Activated CD8-positive, alpha-beta T cell treated with anti-CD3 and anti-CD28 coated beads for 36 hours (primary cell): ENCODE data around the gene ACTN4. TPM values are rescaled to one million over a fixed set of nuclear protein-coding genes. Genes with fewer than 3 reads are reported as not detected.

Experiments used
- ATAC-seq: fragments of 200-7000 bp; cut with Tn5 transposase; one replicate; pipeline ENCODE4 v1.10.0; 2021; ENCODE audit warnings: mild to moderate bottlenecking, moderate library complexity
- CTCF ChIA-PET: fragments of 350-600 bp; sonication (Branson Sonifier 250); formaldehyde crosslinking; loops from one replicate; lab custom pipeline; 2021; ENCODE audit warnings: antibody characterized with exemption; lab: Charles Lee
- POLR2A ChIA-PET: fragments of 350-600 bp; sonication (Branson Sonifier 250); formaldehyde crosslinking; loops from one replicate; lab custom pipeline; 2021; ENCODE audit warnings: antibody characterized with exemption; lab: Charles Lee
- DNase-seq: peaks from one replicate; pipeline ENCODE4 v3.0.0-alpha.2; 2020
- H3K27ac Mint-ChIP-seq: one replicate; pipeline ENCODE4 v1.8.0; 2021; ENCODE audit warnings: mild to moderate bottlenecking, mixed read lengths
- H3K27me3 Mint-ChIP-seq: one replicate; pipeline ENCODE4 v1.8.0; 2021; ENCODE audit warnings: mixed read lengths
- H3K36me3 Mint-ChIP-seq: one replicate; pipeline ENCODE4 v1.8.0; 2021; ENCODE audit warnings: low read depth, mixed read lengths
- H3K4me1 Mint-ChIP-seq: one replicate; pipeline ENCODE4 v1.8.0; 2021; ENCODE audit warnings: low read depth, mixed read lengths
- H3K4me3 Mint-ChIP-seq: one replicate; pipeline ENCODE4 v1.8.0; 2021; ENCODE audit warnings: mild to moderate bottlenecking, moderate library complexity, mixed read lengths
- H3K9me3 Mint-ChIP-seq: one replicate; pipeline ENCODE4 v1.8.0; 2021; ENCODE audit warnings: mixed read lengths
- CTCF ChIP-seq: fragments of 200-600 bp; IDR thresholded peaks from one replicate; pipeline ENCODE4 v1.8.0; 2022; ENCODE audit warnings: antibody characterized with exemption, mild to moderate bottlenecking
- intact Hi-C: fragments of 100-400 bp; cut with micrococcal nuclease; formaldehyde crosslinking; loops from one replicate; pipeline ENCODE4 v1.10.0; 2022
- total RNA-seq, 2 experiments: library from RNA; stranded (reverse); gene quantifications; one replicate each; pipeline ENCODE4 v1.2.3, GENCODE V29; 2021

The ACTN4 gene
- total RNA-seq, 2 experiments from 2014 or later: 183 to 189 TPM

DNA sequence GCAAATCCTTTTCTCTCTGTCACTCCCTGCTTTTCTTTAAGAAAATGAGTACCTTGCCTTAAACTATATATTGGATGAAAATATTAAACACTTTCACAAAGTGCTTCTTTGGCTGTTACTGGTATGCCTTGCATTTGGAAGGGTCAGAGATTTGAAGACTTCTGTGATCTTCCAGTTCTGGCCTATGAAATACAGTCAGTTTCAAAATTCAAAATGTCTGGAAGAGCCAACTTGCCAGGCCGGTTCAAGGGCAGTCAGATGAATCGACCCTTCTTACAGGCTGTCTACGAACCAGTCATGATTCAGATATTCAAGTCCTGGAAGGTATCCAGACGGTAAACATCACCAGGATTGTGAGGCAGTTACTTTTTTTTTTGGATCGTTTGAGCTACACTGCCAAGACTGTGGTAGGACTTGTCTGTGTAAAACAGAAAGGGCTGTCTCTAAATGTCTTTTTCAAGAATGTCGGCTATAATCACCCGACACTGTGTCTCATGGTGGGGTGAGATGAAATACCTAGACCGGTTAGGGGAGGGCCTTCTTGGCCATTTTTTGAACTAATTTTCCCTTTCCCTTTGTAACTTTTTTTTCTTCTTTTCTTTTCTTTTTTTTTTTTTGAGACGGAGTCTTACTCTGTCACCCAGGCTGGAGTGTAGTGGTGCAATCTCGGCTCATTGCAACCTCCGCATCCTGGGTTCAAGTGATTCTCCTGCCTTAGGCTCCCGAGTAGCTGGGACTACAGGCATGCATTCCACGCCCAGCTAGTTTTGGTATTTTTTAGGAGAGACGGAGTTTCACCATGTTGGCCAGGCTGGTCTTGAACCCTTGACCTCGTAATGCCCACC, 11.2 kb downstream of the ACTN4 start:
- H3K9me3 Mint-ChIP-seq: no peaks in the 10 kb centered on the region
- ChIA-PET POLR2A (interaction anchor here (0.5 to 0.9 kb wide), 4 partner anchors 9 to 118 kb away, joined by 3 to 4 read pairs (median 3); no protein-coding TSS in a partner anchor), CTCF (interaction anchor here (1.0 to 2.4 kb wide), 3 partner anchors 11 to 272 kb away, joined by 3 to 7 read pairs (median 4); partner anchors contain the start of genes MRPS12 and SARS2)
- H3K27me3 Mint-ChIP-seq: peaks cover 4% of the 10 kb centered on the region
- no peak for DNase-seq
- ATAC-seq: no peak
- intact Hi-C loops: no loop called here
- H3K27ac Mint-ChIP-seq: no peak overlapping the region
- TF ChIP-seq CTCF: no peak
- peaks cover 61% of the 10 kb centered on the region for H3K4me1 Mint-ChIP-seq
- no peak overlapping the region for H3K4me3 Mint-ChIP-seq
- H3K36me3 Mint-ChIP-seq: peaks cover 35% of the 10 kb centered on the region

GRCh38 chr19:38660724-38661123, 13.3 kb downstream of the ACTN4 start:
- ATAC-seq (no peak), DNase-seq (no peak)
- Mint-ChIP-seq H3K27ac (no peak overlapping the region), H3K27me3 (peaks cover 3% of the 10 kb centered on the region), H3K36me3 (peaks cover 28% of the 10 kb centered on the region), H3K4me1 (peaks cover 61% of the 10 kb centered on the region), H3K4me3 (no peak overlapping the region), H3K9me3 (no peaks in the 10 kb centered on the region)
- intact Hi-C loops: no loop called here
- POLR2A ChIA-PET: interaction anchor here (0.5 to 1.0 kb wide), 3 partner anchors 70 to 178 kb away, joined by 3 read pairs; no protein-coding TSS in a partner anchor
- CTCF ChIA-PET: interaction anchor here (0.9 kb wide), 1 partner anchor 14 kb away, joined by 3 read pairs; no protein-coding TSS in a partner anchor
- TF ChIP-seq CTCF: no peak

DNA sequence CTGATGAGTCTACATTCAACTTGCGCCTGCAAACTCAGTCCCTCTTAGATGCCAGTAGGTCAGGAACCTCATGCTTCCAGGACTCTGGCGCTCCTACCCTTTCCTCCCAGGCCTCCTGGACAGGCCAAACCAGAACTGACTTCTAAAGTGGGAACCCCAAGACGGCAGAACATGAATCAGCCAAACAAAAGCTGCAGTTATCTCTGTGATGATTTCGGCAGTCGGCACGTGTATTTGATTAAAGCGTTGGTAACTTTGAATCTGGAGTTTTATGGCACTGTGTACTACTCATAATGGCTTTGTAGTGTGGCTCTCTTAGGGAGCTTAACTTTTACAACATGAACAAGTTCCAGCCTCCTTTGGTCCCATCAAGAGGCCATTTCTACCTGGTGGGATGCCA, 13.7 kb downstream of the ACTN4 start:
- DNase-seq: no peak
- no peak overlapping the region for H3K4me3 Mint-ChIP-seq
- H3K4me1 Mint-ChIP-seq: peaks cover 61% of the 10 kb centered on the region
- intact Hi-C loops: no loop called here
- ChIA-PET CTCF (no interaction called here), POLR2A (interaction anchor here (0.5 to 1.0 kb wide), 2 partner anchors 15 to 178 kb away, joined by 3 read pairs; no protein-coding TSS in a partner anchor)
- no peak for TF ChIP-seq CTCF
- H3K27me3 Mint-ChIP-seq: peaks cover 3% of the 10 kb centered on the region
- H3K36me3 Mint-ChIP-seq: peaks cover 24% of the 10 kb centered on the region
- ATAC-seq: no peak
- H3K27ac Mint-ChIP-seq: no peak overlapping the region
- H3K9me3 Mint-ChIP-seq: no peaks in the 10 kb centered on the region

DNA sequence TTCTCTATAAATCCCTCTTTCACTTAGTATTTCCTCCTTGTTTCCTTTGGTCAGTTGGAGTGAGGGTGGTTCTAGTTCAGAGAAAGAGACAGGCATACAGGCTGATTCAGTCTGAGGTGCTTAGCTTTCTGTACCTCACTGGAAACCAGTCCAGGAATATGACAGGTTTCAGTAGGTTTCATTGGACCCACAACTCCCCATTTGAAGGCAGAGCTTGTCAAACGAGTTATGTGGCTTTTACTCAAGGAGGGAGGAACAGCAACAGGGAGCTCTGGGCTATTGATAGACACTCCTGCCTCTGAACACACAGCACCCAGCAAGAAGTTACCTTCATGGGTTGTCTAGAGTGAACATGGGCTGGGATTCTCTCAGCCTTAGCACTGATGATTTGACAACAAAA, 14.5 kb downstream of the ACTN4 start:
- intact Hi-C loops: no loop called here
- DNase-seq (no peak), ATAC-seq (no peak)
- Mint-ChIP-seq H3K27ac (no peak overlapping the region), H3K4me1 (peaks cover 61% of the 10 kb centered on the region), H3K27me3 (peaks cover 3% of the 10 kb centered on the region), H3K36me3 (peaks cover 21% of the 10 kb centered on the region), H3K4me3 (no peak overlapping the region), H3K9me3 (no peaks in the 10 kb centered on the region)
- ChIA-PET POLR2A (interaction anchor here (0.7 kb wide), 1 partner anchor 8 kb away, joined by 3 read pairs; no protein-coding TSS in a partner anchor), CTCF (interaction anchor here (1.0 kb wide), 1 partner anchor 268 kb away, joined by 3 read pairs; the partner anchor contains the start of genes MRPS12 and SARS2)
- TF ChIP-seq CTCF: no peak
